ENCODE measurements around the gene CMTM1.
"Not testable (repeated sequence)": the region's sequence is repeated elsewhere in the genome, so short reads cannot be mapped to it uniquely, and the experiment has no call there.

The CMTM1 gene

DNA sequence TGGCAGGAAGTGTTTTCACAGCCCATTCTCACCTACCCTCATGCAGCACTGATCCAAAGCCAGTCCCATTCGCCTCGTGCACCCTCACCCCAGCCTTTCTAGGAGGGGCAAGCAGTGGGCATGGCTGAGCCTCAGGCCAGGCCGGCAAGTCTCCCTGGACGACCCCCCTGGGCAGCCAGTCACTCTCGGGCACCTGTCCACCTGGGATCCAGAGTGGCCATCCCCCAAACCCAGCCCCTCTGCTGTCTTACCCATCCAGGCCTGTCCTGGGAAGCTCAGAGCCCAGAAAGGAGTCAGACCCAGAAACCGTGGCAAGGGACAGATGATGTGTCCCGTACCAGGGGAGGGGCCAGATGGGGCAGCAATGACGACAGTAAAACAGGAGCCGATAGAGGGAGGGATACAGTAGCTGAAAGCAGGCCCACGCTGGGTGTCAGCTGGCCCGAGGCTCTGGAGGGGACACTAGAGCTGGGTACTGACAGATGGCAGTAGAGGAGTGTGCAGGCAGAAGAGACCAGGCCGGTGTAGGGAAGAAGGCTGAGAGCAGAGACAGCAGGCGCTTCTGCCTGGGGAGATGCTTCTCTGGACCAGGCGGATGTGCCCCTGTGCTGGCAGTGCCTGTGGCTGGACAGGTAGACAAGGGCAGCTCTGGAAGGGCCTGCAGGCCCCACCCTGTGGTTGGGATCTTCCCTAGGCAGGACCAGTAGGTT is 44.0 kb downstream of the CMTM1 start:
- Histone ChIP-seq H3K4me1 (ENCODE audit: control insufficient read depth, insufficient read depth, low read length) (peaks cover 25% of the 10 kb centered on the region), H3K36me3 (ENCODE audit: insufficient read depth, low read length) (peaks cover 45% of the 10 kb centered on the region)

DNA sequence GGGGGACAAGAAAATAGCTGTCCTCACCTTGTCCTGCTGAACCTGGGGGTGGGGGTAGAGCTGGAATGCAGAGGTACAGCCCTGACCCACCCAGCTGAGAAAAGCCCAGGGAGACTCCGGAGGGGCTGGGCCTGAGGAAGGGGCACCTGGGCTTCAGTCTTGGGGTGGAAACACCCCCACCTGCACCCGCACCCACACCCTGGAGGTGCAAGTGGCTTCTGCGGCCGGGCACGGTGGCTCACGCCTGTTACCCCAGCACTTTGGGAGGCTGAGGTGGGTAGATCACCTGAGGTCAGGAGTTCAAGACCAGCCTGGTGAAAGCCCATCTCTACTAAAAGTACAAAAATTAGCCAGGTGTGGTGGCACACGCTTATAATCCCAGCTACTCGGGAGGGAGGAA is 45.7 kb downstream of the CMTM1 start:
- not testable (repeated sequence) for H3K27me3 ChIP-seq (ENCODE audit: control insufficient read depth, insufficient read depth, low read length)
- Histone ChIP-seq H3K4me1 (ENCODE audit: control insufficient read depth, insufficient read depth, low read length) (peaks cover 21% of the 10 kb centered on the region), H3K36me3 (ENCODE audit: insufficient read depth, low read length) (peaks cover 45% of the 10 kb centered on the region)

More for the DNA sequence above, 44.0 kb downstream of the CMTM1 start:
- Histone ChIP-seq H3K4me3 (ENCODE audit: low read length) (no peak overlapping the region), H3K27me3 (ENCODE audit: control insufficient read depth, insufficient read depth, low read length) (no peaks in the 10 kb centered on the region), H3K4me2 (ENCODE audit: low read length) (no peak overlapping the region), H3K9ac (ENCODE audit: low read depth, low read length) (no peak overlapping the region), H3K9me3 (replicated peaks; ENCODE audit: low read length) (no peaks in the 10 kb centered on the region)

DNA sequence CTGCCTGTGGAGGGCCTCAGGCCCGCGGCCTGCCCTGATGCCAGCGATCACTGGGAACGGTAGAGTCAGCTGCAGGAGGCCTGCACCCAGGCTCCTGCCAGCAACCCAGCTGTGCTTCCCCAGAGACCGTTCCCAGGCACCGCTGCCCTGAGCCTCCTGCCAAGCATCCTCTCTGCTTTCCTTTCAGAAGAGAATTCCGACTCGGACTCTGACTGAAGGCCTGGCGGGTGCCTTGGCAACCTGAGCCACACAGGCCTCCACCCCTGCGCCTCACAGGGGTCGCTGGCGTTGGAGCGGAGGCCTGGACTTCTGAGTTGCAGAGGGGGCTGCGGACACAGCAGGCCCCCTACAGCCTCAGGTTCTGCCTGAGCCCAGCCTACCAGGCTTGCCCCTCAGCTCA is 46.2 kb downstream of the CMTM1 start:
- peaks cover 26% of the 10 kb centered on the region for H3K4me1 ChIP-seq (ENCODE audit: control insufficient read depth, insufficient read depth, low read length)
- H3K4me2 ChIP-seq (ENCODE audit: low read length): no peak overlapping the region
- H3K27me3 ChIP-seq (ENCODE audit: control insufficient read depth, insufficient read depth, low read length): no peaks in the 10 kb centered on the region
- H3K9me3 ChIP-seq (replicated peaks; ENCODE audit: low read length): no peaks in the 10 kb centered on the region
- H3K36me3 ChIP-seq (ENCODE audit: insufficient read depth, low read length): peaks cover 45% of the 10 kb centered on the region
- no peak overlapping the region for H3K4me3 ChIP-seq (ENCODE audit: low read length)
- H3K9ac ChIP-seq (ENCODE audit: low read depth, low read length): no peak overlapping the region

More for the DNA sequence above, 45.7 kb downstream of the CMTM1 start:
- H3K4me2 ChIP-seq (ENCODE audit: low read length); H3K9ac ChIP-seq (ENCODE audit: low read depth, low read length); H3K9me3 ChIP-seq (replicated peaks; ENCODE audit: low read length); H3K4me3 ChIP-seq (ENCODE audit: low read length): not testable (repeated sequence)

DNA sequence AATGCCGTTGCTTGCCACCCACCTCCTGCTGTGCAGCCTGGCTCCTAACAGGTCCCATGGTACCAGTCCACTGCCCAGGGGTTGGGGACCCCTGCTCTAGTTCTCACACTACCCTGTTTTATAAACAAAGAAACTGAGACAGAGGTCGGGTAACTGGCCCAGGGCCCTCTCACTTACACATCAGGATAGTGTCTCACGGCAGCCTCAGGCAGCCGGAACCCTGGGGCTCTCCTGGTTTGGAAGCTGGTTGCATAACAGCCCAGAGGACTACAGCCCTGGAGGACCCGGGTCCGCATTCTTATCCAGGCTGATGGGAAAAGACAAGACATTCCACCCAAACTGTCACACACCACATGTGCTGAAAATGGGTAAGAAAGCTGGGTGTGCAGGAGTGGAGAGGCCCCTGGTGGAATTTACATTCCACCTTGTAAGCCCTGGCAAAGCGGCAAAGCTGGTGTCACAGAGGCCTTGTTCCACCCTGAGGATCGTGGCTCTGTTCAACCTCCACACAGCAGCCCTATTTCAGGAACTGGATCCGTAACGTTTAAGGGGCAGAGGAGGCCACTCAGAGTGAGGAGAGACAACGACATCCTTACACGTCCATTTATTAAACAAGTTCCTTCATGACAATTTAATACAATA is 48.0 kb downstream of the CMTM1 start:
- Histone ChIP-seq H3K4me1 (ENCODE audit: control insufficient read depth, insufficient read depth, low read length) (peaks cover 34% of the 10 kb centered on the region), H3K4me2 (ENCODE audit: low read length) (no peak overlapping the region), H3K9ac (ENCODE audit: low read depth, low read length) (no peak overlapping the region), H3K9me3 (replicated peaks; ENCODE audit: low read length) (no peaks in the 10 kb centered on the region), H3K4me3 (ENCODE audit: low read length) (no peak overlapping the region), H3K27me3 (ENCODE audit: control insufficient read depth, insufficient read depth, low read length) (no peaks in the 10 kb centered on the region), H3K36me3 (ENCODE audit: insufficient read depth, low read length) (peaks cover 37% of the 10 kb centered on the region)

DNA sequence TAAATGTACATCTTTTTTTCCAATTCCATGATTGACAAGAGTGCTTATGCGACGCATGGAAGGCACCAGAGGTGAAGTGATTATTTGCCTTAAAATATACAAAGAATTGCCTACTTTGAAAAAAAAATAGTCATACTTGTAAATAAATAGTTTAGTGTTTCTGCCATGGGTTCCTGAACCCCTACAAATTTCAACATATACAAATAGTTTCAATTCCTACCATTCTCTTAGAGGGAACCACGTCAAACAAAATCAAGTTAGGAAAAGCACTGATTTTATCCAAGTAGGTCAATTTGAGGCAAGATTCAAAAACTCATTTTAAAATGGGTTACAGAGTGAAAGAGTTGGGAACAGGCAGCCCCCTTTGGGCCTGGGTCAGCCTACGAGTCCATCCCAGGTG is 49.9 kb downstream of the CMTM1 start:
- Histone ChIP-seq H3K4me2 (ENCODE audit: low read length) (no peak overlapping the region), H3K9ac (ENCODE audit: low read depth, low read length) (no peak overlapping the region), H3K9me3 (replicated peaks; ENCODE audit: low read length) (no peaks in the 10 kb centered on the region), H3K4me1 (ENCODE audit: control insufficient read depth, insufficient read depth, low read length) (peaks cover 49% of the 10 kb centered on the region), H3K27me3 (ENCODE audit: control insufficient read depth, insufficient read depth, low read length) (no peaks in the 10 kb centered on the region), H3K4me3 (ENCODE audit: low read length) (no peak overlapping the region), H3K36me3 (ENCODE audit: insufficient read depth, low read length) (peaks cover 20% of the 10 kb centered on the region)

DNA sequence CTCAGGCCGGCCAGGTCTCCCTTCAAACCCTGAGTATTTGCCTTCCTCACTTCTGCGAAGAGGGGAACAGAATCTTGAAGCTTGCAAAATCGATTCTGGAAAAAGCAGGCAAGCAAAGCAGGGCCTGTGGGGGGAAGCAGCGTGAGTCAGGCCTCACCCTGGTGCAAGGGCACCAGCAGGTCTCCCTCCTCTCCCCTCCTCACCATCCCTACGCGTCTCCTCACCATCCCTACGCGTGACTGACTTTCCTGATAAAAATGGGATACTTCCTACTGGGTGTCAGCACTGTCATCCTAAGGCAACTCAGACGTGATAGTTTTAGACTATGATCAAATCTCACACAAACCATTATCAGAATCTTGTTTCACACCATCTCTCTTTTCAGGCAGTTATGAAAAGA is 50.4 kb downstream of the CMTM1 start:
- Histone ChIP-seq H3K9me3 (replicated peaks; ENCODE audit: low read length) (no peaks in the 10 kb centered on the region), H3K36me3 (ENCODE audit: insufficient read depth, low read length) (peaks cover 16% of the 10 kb centered on the region), H3K4me1 (ENCODE audit: control insufficient read depth, insufficient read depth, low read length) (peaks cover 53% of the 10 kb centered on the region), H3K4me3 (ENCODE audit: low read length) (no peak overlapping the region), H3K4me2 (ENCODE audit: low read length) (no peak overlapping the region), H3K27me3 (ENCODE audit: control insufficient read depth, insufficient read depth, low read length) (no peaks in the 10 kb centered on the region), H3K9ac (ENCODE audit: low read depth, low read length) (no peak overlapping the region)

DNA sequence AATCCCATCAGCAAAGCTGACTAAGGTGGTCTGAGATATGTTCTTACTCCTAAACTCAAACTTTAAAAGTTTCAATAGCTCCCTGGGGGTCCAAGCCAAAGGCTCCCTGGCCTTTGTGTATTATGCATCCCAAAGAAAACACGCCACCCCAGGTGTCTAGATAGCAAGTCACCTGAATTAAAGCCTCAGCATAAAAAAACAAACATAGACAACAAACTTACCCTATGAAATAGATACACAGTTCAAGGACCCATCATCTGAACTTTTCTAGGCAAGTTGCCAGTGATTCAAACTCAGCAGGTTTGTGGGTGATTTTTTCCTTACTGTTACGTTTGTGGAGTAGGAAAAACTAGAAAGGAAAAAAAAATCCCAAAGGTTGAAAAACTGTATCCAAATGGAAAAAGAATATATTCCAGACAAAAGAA is 50.8 kb downstream of the CMTM1 start:
- Histone ChIP-seq H3K27me3 (ENCODE audit: control insufficient read depth, insufficient read depth, low read length) (no peaks in the 10 kb centered on the region), H3K4me2 (ENCODE audit: low read length) (no peak overlapping the region), H3K4me3 (ENCODE audit: low read length) (no peak overlapping the region), H3K9ac (ENCODE audit: low read depth, low read length) (no peak overlapping the region), H3K36me3 (ENCODE audit: insufficient read depth, low read length) (peaks cover 14% of the 10 kb centered on the region), H3K9me3 (replicated peaks; ENCODE audit: low read length) (no peaks in the 10 kb centered on the region), H3K4me1 (ENCODE audit: control insufficient read depth, insufficient read depth, low read length) (peaks cover 50% of the 10 kb centered on the region)

DNA sequence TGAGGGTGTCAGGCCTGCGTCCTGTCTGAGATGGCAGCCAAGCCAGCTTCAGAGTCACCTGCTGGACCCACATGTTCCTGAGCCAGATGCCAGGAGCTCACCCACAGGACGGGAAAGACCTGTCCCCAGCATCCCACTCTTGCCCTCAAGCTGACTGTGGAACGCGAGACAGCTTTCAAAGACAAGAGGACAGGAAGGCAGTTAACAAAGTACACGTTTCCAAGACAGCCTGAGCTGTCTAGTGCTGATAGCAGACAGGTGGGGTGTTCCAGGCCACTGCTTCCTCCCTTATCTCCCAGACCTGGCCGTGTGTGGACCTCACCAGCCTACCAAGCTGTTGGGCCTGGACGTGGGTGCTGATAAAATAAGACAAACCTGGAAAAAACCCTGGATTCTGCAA is 51.5 kb downstream of the CMTM1 start:
- Histone ChIP-seq H3K9ac (ENCODE audit: low read depth, low read length) (no peak overlapping the region), H3K4me2 (ENCODE audit: low read length) (no peak overlapping the region), H3K27me3 (ENCODE audit: control insufficient read depth, insufficient read depth, low read length) (no peaks in the 10 kb centered on the region), H3K4me3 (ENCODE audit: low read length) (no peak overlapping the region), H3K36me3 (ENCODE audit: insufficient read depth, low read length) (peaks cover 10% of the 10 kb centered on the region), H3K4me1 (ENCODE audit: control insufficient read depth, insufficient read depth, low read length) (peaks cover 49% of the 10 kb centered on the region), H3K9me3 (replicated peaks; ENCODE audit: low read length) (no peaks in the 10 kb centered on the region)

DNA sequence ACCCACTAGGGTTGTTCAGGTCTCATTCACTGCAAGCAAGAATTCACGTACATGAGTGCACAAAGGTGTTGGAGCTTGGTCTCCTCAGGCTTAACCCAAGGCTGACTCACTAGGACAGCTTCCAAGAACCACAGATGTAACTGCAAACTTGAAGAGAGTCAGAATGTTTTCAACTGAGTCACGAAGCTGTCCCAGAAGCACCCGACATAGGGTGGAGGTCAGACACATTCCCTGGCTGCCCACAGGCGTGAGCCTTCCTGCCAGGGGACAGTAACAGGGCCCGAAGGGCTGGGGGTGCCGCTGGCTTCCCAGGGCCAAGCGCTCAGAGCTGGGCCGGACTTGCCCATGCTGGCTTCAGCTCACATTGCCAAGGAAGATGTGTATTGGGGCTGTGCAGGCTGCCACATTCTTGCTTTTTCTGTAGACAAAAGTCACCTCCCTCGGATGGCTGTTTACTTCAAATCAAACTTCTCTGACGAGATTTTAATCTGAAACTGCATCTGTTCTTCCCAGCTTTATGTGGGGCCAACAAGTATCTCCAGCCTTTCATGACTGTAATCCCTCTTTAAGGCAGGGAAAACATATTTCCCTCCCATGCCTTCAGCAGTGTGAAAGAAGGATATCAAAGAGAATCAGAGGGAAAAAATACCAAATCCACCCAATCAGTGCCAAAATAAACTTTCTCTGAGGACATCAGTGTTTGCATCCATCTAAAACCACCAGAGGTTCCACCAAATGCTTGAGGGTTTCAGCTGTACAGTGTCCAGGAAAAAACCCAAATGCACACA is 52.5 kb downstream of the CMTM1 start:
- H3K4me1 ChIP-seq (ENCODE audit: control insufficient read depth, insufficient read depth, low read length): peaks cover 49% of the 10 kb centered on the region

DNA sequence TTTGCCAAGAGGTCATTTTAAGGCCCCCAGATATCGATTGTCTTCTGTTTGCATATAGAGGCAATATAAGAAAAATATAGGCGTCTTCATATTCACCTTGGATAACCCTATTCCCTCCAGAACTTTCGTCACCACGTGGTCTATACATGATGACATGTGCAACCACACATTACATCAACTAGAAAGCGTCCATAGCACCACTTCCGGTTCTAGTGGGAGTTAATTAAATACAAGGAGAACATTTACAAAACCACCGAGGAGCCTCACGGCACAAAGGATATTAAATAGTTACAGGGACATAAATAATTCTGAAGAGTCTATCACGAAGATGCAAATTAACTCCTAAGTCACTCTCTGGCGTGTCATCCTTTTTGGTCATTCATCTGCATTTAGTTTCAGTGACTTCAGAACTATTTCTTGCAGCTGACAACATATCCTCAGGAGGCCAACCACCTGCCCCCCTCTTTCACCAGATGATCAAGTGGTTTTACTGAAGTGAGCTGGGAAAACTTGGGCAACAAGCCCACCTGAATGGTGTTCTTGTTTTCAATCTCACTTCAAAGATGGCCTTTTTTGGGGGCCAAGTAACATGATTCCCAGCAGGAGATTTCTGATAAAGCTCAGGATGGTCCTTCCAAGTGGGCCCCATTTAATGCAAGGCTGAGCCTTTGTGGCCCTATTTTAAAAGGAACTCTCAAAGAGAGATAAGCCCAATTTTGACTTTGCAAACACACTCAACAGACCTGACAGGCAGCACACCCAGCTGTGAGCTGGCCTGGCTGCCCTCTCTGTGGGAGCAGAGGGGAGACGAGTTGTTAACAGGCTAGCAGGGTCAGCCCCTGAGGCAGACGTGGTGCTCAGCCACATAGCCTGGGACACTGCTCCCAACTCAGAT is 53.5 kb downstream of the CMTM1 start:
- Histone ChIP-seq H3K27me3 (ENCODE audit: control insufficient read depth, insufficient read depth, low read length) (no peaks in the 10 kb centered on the region), H3K4me1 (ENCODE audit: control insufficient read depth, insufficient read depth, low read length) (peaks cover 49% of the 10 kb centered on the region), H3K36me3 (ENCODE audit: insufficient read depth, low read length) (no peaks in the 10 kb centered on the region), H3K9me3 (replicated peaks; ENCODE audit: low read length) (no peaks in the 10 kb centered on the region), H3K9ac (ENCODE audit: low read depth, low read length) (peak overlapping the region; percentile 75), H3K4me2 (ENCODE audit: low read length) (peak overlapping the region; percentile 69), H3K4me3 (ENCODE audit: low read length) (peak overlapping the region; percentile 23)

More for the DNA sequence above, 52.5 kb downstream of the CMTM1 start:
- Histone ChIP-seq H3K9ac (ENCODE audit: low read depth, low read length) (peak overlapping the region; percentile 75), H3K36me3 (ENCODE audit: insufficient read depth, low read length) (no peaks in the 10 kb centered on the region), H3K27me3 (ENCODE audit: control insufficient read depth, insufficient read depth, low read length) (no peaks in the 10 kb centered on the region), H3K4me3 (ENCODE audit: low read length) (peak overlapping the region; percentile 23), H3K9me3 (replicated peaks; ENCODE audit: low read length) (no peaks in the 10 kb centered on the region), H3K4me2 (ENCODE audit: low read length) (peak overlapping the region; percentile 69)

DNA sequence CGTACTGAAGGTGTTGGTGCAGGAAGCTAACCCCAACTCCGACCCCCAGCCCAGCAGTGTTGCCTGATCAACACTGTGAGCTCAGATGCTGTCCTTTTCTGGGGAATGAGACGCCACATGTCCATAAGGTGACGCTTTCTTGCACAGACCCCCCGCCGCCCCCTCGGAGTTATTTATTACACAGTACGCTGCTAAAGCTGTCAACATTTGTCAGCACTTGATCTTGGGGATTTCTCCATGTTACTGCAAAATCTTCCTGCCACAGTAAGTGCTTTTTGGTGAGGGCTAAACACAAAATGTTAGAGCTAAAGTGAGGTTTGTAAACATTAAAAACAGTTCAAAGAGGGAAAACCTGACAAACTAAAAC is 54.2 kb downstream of the CMTM1 start:
- no peaks in the 10 kb centered on the region for H3K9me3 ChIP-seq (replicated peaks; ENCODE audit: low read length)
- peaks cover 49% of the 10 kb centered on the region for H3K4me1 ChIP-seq (ENCODE audit: control insufficient read depth, insufficient read depth, low read length)
- no peak overlapping the region for H3K4me2 ChIP-seq (ENCODE audit: low read length)

More for the DNA sequence above, 54.2 kb downstream of the CMTM1 start:
- no peak overlapping the region for H3K4me3 ChIP-seq (ENCODE audit: low read length)
- H3K27me3 ChIP-seq (ENCODE audit: control insufficient read depth, insufficient read depth, low read length): no peaks in the 10 kb centered on the region
- H3K36me3 ChIP-seq (ENCODE audit: insufficient read depth, low read length): no peaks in the 10 kb centered on the region
- no peak overlapping the region for H3K9ac ChIP-seq (ENCODE audit: low read depth, low read length)
